ENCODE measurements around the gene PUM1.

DNA sequence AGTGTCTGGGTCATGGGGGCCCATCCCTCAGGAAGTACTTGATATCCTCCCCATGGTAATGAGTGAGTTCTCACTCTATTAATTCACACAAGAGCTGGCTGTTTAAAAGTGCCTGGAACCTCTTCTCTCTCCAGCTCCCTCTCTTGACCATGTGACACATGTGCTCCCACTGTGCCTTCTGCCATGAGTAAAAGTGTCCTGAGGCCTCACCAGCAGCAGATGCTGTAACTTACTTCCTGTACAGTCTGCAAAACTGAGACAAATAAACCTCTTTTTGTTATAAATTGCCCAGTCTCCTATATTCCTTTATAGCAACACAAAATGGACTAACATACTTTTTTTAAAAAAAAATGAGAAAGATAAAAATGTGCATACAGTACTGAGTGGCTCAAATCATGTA is 24.0 kb downstream of the PUM1 start:
- TF ChIP-seq, protein P1, sequence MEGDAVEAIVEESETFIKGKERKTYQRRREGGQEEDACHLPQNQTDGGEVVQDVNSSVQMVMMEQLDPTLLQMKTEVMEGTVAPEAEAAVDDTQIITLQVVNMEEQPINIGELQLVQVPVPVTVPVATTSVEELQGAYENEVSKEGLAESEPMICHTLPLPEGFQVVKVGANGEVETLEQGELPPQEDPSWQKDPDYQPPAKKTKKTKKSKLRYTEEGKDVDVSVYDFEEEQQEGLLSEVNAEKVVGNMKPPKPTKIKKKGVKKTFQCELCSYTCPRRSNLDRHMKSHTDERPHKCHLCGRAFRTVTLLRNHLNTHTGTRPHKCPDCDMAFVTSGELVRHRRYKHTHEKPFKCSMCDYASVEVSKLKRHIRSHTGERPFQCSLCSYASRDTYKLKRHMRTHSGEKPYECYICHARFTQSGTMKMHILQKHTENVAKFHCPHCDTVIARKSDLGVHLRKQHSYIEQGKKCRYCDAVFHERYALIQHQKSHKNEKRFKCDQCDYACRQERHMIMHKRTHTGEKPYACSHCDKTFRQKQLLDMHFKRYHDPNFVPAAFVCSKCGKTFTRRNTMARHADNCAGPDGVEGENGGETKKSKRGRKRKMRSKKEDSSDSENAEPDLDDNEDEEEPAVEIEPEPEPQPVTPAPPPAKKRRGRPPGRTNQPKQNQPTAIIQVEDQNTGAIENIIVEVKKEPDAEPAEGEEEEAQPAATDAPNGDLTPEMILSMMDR (IDR thresholded peaks at IDR 0.05) = no peak
- TF ChIP-seq EP300 (IDR thresholded peaks at IDR 0.05) (no peak), POLR2A (IDR thresholded peaks at IDR 0.05) (no peak)
